MV-4-11 (cell line): Measurements from ENCODE around the gene HOXA11.

Experiments used
- DNase-seq: peaks from one replicate; lab custom pipeline; 2025; lab: John Stamatoyannopoulos, UW

Gene HOXA11

DNA sequence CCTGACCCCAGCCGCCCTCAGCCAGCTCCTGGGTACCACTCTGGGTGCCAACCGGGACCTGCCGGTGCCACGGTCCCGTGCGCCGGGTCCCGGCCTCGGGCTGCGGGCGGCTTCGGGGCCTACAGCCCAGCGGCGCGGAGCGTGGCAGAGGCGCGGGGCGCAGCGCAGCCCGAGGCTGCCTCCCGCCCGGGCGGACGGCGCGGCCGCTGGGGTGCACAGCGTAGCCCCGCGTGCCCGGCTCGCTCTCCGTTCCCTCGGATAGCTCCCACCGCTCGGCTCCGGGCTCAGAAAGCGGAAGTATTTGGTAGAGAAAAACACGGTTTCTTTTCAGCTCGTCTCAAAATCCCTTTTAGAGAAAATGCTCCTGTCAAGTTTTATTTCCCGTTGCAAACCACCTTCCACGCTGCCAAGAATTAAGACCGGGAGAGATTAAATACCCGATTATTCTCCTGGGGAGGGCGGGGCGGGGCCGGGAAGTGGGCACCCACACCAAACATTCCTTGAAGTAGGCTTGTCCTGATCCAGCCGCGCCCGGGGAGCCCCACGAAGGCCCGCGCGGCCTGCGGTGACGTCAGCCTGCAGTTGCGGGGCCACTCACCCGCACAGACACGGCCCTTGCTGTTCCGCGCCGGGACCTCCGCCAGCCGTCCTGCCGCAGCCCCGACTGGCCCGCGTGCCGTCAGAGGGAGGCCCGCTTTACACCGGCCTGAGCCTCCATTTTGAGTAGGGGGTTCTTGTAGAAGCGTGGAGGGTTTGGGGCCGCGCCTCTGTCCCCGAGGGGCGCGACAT lies 7.7 kb upstream of the HOXA11 start:
- peak; percentile 59 for DNase-seq

DNA sequence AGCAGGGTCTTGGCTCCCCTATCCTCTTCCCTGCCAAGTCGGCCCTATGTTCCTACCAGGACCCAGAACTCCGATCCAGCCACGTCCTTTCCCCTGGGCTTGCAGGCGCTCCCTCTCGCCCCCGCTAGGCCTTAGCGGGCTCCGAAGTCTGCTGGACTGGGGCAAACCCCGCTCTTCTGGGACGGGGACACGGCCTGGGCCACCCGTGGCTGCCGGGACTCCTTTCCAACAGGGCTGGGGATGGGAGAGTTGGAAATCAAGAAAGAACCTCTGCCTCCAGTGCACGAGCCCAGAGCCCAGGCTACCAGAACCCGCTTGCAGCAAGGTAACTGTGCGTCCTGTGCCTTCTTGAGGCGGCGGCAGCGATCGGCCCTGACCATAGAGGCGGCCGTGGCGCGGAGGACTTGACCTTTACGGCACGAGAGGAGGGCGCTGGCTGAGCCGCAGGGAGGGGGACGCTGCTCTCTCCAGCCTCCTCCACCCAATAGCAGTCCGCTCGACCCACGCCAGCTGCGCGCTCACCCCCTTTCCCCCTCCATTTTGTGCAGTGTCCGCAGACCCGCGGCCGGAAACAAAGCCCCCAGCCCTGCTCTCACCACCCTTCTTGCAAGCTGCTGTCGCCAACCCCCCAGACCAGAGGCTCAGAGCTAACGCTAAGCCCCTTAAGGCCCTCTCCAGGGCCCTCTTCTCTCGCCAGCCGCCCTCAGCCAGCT lies 7.0 kb upstream of the HOXA11 start:
- DNase-seq: no peak

DNA sequence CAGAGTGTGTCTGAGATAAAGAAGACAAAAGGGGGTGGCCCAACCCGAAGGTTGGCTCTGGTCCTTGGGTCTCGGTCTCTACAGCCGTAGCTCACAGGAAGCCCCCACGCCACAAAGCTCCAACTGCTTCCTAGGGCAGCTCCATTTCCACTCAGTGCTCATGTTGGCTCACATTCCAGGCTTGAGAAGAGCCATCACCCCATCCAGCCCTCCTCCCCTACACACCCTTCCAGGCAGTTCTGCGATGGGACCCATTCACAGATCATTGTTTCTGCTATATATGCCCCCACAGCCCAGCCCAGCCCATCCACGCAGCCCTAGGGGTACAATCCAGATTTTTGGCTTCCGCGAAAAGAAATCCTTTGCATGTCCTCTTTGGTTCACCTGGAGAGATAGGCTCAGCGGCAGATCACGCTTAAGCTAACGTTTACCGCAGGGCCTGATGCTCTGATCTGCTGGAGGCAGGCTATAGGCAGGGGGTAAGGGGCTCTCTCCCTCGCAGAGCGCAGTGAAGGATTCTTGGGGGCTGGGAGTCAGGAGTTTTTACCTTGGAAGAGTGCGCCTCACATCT lies 6.2 kb upstream of the HOXA11 start:
- DNase-seq: no peak

GRCh38 chr7:27189997-27190748 lies 5.1 kb upstream of the HOXA11 start:
- DNase-seq: no peak

GRCh38 chr7:27189295-27189996 lies 4.4 kb upstream of the HOXA11 start:
- DNase-seq: no peak

DNA sequence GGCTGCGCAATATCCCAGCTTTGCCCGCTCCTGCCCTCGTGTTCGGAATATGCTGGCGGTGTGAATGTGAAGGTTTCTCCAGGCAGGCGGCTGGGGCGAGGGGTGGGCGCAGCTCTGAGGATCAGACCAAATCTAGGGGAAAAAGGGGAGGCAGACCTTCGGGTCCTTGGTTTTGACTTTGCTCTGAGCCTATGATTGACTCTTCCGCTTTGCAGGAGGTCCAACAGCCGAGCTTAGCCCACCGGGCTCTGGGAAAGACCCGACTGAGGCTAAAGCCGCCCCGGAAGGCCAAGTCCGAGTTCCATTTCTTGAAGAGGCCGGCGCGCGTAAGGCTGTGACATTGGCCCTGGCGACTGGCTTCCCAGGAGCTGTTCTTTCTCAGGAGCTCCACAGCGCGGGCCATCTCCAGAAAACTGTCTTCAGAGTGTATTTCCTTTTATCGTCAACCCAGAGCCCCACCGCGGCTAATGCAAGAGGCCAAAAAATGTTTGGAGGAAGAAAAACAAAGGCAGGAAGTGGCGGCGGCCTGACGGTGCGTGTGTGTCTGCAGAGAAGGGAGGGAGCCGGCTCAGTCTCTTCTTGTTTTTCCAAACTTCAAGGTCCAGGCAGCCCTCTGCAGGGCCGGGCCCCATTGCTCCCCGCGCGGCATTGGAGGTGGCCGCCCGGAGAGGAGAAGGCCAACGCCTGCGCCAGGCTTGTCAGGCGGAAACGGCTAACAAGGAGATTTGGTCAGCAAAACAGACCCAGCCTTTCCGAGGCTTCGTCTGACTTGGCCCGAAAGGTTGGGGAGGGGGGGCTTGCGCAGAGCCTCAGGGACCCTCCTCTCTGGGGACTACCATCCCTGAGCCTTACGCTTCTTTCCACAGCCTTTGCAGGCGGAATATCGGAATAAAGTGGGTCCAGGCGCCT lies 3.6 kb upstream of the HOXA11 start:
- peak; percentile 55 for DNase-seq

- DNase-seq: no peak
These were observed 2.7 kb upstream of the HOXA11 start for GRCh38 chr7:27187475-27188385.

- no peak for DNase-seq
These were observed 1.8 kb upstream of the HOXA11 start for GRCh38 chr7:27186668-27187474.

DNA sequence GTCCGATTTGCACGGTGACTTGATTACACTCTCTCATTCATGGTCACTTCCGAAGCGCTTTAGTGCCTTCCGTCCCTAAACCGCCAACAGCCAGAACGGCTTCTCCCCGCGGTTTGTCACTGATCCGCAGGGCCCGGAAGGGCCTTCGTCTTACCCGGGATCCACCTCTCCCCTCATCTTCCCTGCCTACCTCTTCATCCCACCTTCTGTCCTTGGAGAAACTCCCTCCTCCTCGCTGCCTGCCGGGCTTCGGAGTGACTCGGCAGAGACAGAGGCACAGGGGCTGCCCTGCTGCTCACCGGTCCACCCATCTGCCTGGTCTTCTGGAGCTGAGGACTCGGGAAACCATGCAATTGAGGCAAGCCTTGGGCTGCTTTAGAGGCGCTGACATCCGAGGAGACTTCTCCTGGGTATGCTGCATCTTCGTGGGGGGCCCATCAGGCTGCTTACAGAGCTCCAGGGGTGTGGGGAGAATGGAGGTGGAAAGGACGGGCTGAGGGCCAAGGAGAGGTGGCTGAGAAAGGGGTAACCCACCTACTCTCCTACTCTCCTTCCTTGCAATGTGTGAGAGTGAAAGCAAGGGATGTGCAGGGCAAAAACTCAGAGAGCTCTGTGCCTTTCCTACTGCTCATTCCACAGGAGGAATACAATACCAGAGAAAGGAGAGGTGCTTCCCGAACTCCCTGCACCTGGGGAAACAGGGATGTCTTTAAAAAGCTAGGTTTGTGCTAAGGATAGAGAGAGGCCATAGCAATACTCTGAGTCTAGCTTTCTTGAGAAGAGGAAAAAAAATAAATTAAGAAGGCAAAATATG lies 1.0 kb upstream of the HOXA11 start:
- no peak for DNase-seq

- no peak for DNase-seq
These were observed 557 bp downstream of the HOXA11 start for GRCh38 chr7:27184337-27185012.

GRCh38 chr7:27183682-27184336 lies 1.2 kb downstream of the HOXA11 start:
- DNase-seq: no peak

DNA sequence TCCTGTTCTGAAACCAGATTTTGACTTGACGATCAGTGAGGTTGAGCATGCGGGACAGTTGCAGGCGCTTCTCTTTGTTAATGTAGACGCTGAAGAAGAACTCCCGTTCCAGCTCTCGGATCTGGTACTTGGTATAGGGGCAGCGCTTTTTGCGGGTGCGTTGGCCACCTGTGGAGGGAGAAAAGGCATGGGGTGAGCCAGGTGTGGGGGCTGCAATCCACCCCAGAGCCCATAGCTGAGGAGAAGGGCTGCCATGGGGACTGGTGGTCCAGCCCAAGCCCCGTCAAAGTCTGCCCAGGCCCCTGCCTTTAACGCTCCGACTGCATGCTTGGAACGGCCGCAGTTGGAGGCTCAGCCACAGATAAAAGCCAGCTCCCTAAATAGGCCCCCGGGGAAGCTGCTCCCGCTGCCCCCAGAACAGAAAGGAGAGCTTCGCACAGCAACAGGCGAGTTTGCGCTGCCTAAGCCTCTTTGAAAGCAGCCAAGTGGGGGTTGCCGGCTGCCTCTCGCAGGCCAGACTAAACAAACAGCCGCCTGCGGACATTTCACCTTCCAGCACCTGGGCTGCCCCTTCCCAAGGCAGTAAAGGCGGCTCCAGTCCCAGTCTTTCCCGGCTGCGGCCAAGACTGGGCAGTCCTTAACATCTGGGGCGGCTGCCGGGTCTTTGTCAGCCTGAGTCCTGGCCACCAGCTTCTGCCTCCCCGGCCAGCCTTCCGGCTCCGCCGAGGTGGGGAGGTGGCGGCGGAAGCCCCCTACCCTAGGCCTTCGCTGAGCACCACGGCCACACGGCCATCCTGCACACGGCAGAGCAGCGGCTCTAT lies 2.0 kb downstream of the HOXA11 start:
- DNase-seq: no peak

GRCh38 chr7:27182285-27182841 lies 2.7 kb downstream of the HOXA11 start:
- no peak for DNase-seq

DNA sequence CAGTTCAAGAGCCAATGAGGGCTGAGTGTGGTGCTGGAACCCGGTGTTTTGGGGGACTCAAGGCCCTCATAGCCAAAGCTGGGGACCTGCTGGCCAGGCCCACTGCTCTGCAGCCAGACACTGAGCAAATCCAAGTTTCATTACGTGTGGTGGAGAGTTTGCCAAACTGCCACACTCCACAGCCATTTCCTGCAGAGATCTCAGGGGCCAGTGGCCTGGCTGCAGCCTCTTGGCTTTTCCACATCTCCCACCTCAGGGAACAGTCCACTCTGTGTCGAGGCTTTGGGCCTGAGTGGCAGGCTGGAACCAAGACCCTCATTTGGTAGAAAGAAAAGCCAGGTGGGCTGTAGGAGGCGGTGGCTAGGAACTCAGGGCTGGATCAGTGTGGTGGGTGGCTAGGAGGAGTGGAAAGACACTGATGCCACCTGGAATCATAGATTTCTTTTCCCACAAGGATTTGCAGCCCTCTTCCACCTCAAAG lies 3.2 kb downstream of the HOXA11 start:
- DNase-seq: no peak
